HCT116 (cell line): ENCODE results near the gene IL26.

Source experiments
- CTCF ChIP-seq, 3 experiments: fragments of 200-600 bp in 1 of 3; sonication (generic) in 1 of 3; IDR thresholded peaks in 2 of 3; conservative IDR thresholded peaks in 1 of 3; 2 replicates each; pipeline ENCODE4 v1.5.1; 2012 to 2017; ENCODE audit warnings: low read depth in 2 of 3, low read length in 2 of 3, antibody characterized with exemption in 1 of 3, borderline replicate concordance in 1 of 3, control low read depth in 1 of 3, mild to moderate bottlenecking in 1 of 3, mixed read lengths in 1 of 3, mixed run types in 1 of 3, moderate library complexity in 1 of 3; ENCODE audit not compliant: insufficient read depth in 1 of 3
- EZH2 ChIP-seq: fragments of 200-600 bp; sonication (generic); IDR thresholded peaks from 2 replicates; pipeline ENCODE4 v1.6.1; 2017; ENCODE audit warnings: antibody characterized with exemption, mixed run types
- JUND ChIP-seq: IDR thresholded peaks from 2 replicates; pipeline ENCODE4 v1.6.1; 2012
- POLR2A ChIP-seq: IDR thresholded peaks from 2 replicates; pipeline ENCODE4 v1.7.0; 2011; ENCODE audit warnings: borderline replicate concordance; ENCODE audit not compliant: insufficient read depth, insufficient read length; ENCODE audit errors: extremely low read depth
- POLR2AphosphoS5 ChIP-seq: IDR thresholded peaks from 2 replicates; pipeline ENCODE4 v1.6.1; 2011; ENCODE audit warnings: mild to moderate bottlenecking, low read depth, low read length, moderate library complexity
- RAD21 ChIP-seq: IDR thresholded peaks from 2 replicates; pipeline ENCODE4 v1.6.1; 2012; ENCODE audit warnings: low read depth, mild to moderate bottlenecking
- TCF7L2 ChIP-seq: IDR thresholded peaks from 2 replicates; pipeline ENCODE4 v1.7.0; 2011; ENCODE audit warnings: borderline replicate concordance, inconsistent platforms; ENCODE audit not compliant: insufficient read depth, insufficient read length; ENCODE audit errors: extremely low read depth
- ZNF274 ChIP-seq: fragments of 200-500 bp; sonication (Bioruptor generic); IDR thresholded peaks from 2 replicates; pipeline ENCODE4 v1.6.1; 2014; ENCODE audit warnings: mild to moderate bottlenecking, low read depth, low read length, inconsistent platforms

DNA sequence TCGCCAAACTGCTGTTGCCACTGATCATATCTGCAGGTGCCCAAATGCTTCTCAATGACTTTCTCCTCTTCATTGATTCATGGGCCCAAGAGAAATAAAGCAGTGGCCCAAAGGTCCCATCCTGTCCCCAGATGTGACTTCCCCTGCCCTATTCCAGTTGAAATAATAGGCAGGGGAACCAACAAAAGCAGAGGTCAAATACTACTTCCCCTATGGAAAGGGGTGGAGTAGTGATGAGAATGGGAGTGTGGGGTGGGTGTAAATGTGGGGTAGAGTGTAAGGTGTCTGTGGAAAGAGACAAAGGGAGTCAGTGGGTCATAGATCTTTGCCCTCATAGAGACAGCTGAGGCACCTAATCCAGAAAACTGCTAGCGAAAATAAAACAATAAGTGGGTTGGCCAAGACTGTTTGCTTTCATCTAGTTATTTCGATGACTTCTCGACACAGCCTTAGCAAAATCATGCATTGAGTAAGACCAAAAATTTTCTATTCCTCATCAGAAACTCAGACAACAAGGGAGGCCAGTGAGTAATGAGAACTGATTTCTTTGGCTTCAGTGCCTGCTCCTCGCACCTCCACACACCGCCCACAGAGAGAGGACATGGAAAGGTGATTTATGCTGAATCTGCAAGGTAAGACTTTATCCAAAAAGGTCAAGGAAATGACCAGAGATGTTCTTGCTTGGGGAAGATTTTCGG is 38.7 kb upstream of the IL26 start:
- TF ChIP-seq POLR2A (no peak), EZH2 (no peak), CTCF (IDR thresholded peaks at IDR 0.05 in 2 of 3, conservative IDR thresholded peaks at IDR 0.05 in 1 of 3; ENCODE audit: borderline replicate concordance in 1 of 3, insufficient read depth in 1 of 3, low read depth in 2 of 3, low read length in 2 of 3) (no peak), RAD21 (no peak), TCF7L2 (no peak), JUND (no peak), ZNF274 (no peak), POLR2AphosphoS5 (no peak)
